GM23338 (cell line): Measurements from ENCODE around the gene ELFN2. TPM values are rescaled to one million over a fixed set of nuclear protein-coding genes. Genes with fewer than 3 reads are reported as not detected.

ENCODE experiments used
- ATAC-seq: fragments of 200-7000 bp; cut with Tn5 transposase; 3 replicates; pipeline ENCODE4 v1.9.1; 2020
- DNase-seq: peaks from one replicate; pipeline ENCODE4 v3.0.0-alpha.2; 2015; ENCODE audit warnings: low spot score
- H2AFZ ChIP-seq: fragments of 200-600 bp; sonication (generic); 2 replicates; pipeline ENCODE4 v1.8.0; 2016; ENCODE audit warnings: antibody characterized with exemption, mild to moderate bottlenecking, moderate library complexity
- H3F3A ChIP-seq: fragments of 200-600 bp; sonication (generic); replicated peaks from 2 replicates; pipeline ENCODE4 v1.8.0; 2017; ENCODE audit warnings: antibody characterized with exemption, mixed run types, low read depth
- H3K27ac ChIP-seq: fragments of 200-600 bp; sonication (generic); 2 replicates; pipeline ENCODE4 v1.6.1; 2016; ENCODE audit warnings: low read depth
- H3K27me3 ChIP-seq: fragments of 200-600 bp; sonication (generic); 2 replicates; pipeline ENCODE4 v1.8.0; 2016; ENCODE audit warnings: mild to moderate bottlenecking, mixed run types, moderate library complexity; ENCODE audit not compliant: insufficient read depth
- H3K36me3 ChIP-seq: fragments of 200-600 bp; sonication (generic); 2 replicates; pipeline ENCODE4 v1.8.0; 2016; ENCODE audit warnings: mild to moderate bottlenecking; ENCODE audit not compliant: insufficient read depth
- H3K4me1 ChIP-seq: fragments of 200-600 bp; sonication (generic); 2 replicates; pipeline ENCODE4 v1.8.0; 2016; ENCODE audit warnings: mild to moderate bottlenecking, moderate library complexity; ENCODE audit not compliant: insufficient read depth
- H3K4me2 ChIP-seq: fragments of 200-600 bp; sonication (generic); 2 replicates; pipeline ENCODE4 v1.7.1; 2017; ENCODE audit warnings: mixed run types
- H3K4me3 ChIP-seq: fragments of 200-600 bp; sonication (generic); 2 replicates; pipeline ENCODE4 v1.6.1; 2016; ENCODE audit warnings: mixed run types
- H3K79me2 ChIP-seq: fragments of 200-600 bp; sonication (generic); replicated peaks from 2 replicates; pipeline ENCODE4 v1.8.0; 2017; ENCODE audit warnings: mild to moderate bottlenecking; ENCODE audit not compliant: insufficient read depth
- H3K9me2 ChIP-seq: fragments of 200-600 bp; sonication (generic); 2 replicates; pipeline ENCODE4 v1.8.0; 2017; ENCODE audit not compliant: insufficient read depth
- H4K20me1 ChIP-seq: fragments of 200-600 bp; sonication (generic); replicated peaks from 2 replicates; pipeline ENCODE4 v1.8.0; 2017; ENCODE audit warnings: mild to moderate bottlenecking; ENCODE audit not compliant: insufficient read depth
- H3K27ac Mint-ChIP-seq: 2 replicates; pipeline ENCODE4 v1.8.0; 2020; ENCODE audit warnings: inconsistent platforms, mild to moderate bottlenecking, moderate library complexity, mixed read lengths
- H3K27me3 Mint-ChIP-seq: 3 replicates; pipeline ENCODE4 v1.8.0; 2022; ENCODE audit warnings: low read depth, mild to moderate bottlenecking, moderate library complexity, mixed read lengths, inconsistent platforms; ENCODE audit not compliant: insufficient read depth, poor library complexity
- H3K36me3 Mint-ChIP-seq: 3 replicates; pipeline ENCODE4 v1.8.0; 2021; ENCODE audit warnings: low read depth, mild to moderate bottlenecking, inconsistent platforms, moderate library complexity, mixed read lengths
- H3K4me1 Mint-ChIP-seq: 3 replicates; pipeline ENCODE4 v1.8.0; 2020; ENCODE audit warnings: mild to moderate bottlenecking, inconsistent platforms, mixed read lengths
- H3K4me3 Mint-ChIP-seq: 3 replicates; pipeline ENCODE4 v1.8.0; 2021; ENCODE audit warnings: moderate library complexity, mild to moderate bottlenecking, inconsistent platforms, mixed read lengths
- H3K9me3 Mint-ChIP-seq: 3 replicates; pipeline ENCODE4 v1.8.0; 2020; ENCODE audit warnings: moderate library complexity, mild to moderate bottlenecking, inconsistent platforms, mixed read lengths
- JUNB ChIP-seq: IDR thresholded peaks from one replicate; pipeline ENCODE4 v1.6.1; 2016; ENCODE audit warnings: antibody characterized with exemption; ENCODE audit not compliant: unreplicated experiment
- NANOG ChIP-seq: IDR thresholded peaks from 2 replicates; pipeline ENCODE4 v1.6.1; 2016; ENCODE audit warnings: antibody characterized with exemption, borderline replicate concordance
- POLR2AphosphoS5 ChIP-seq: IDR thresholded peaks from 2 replicates; pipeline ENCODE4 v1.6.1; 2016; ENCODE audit warnings: antibody characterized with exemption, low read depth
- ZNF114 ChIP-seq: fragments of 250-450 bp; sonication (Bioruptor Pico); IDR thresholded peaks from 2 replicates; pipeline ENCODE4 v1.5.0; 2020; ENCODE audit warnings: mild to moderate bottlenecking, moderate library complexity
- ZNF331 ChIP-seq: fragments of 250-450 bp; sonication (Bioruptor Pico); IDR thresholded peaks from 2 replicates; pipeline ENCODE4 v1.5.0; 2020; ENCODE audit warnings: low read depth, mild to moderate bottlenecking, moderate library complexity
- polyA plus RNA-seq: library from polyadenylated mRNA; unstranded; fragments of >200 nt; fragmentation: Nextera tagmentation; extraction: Ambion mirVana; gene quantifications from 2 replicates; pipeline ENCODE4 v1.2.1, GENCODE V29; 2016
- total RNA-seq: library from RNA; depleted of rRNA; stranded (reverse); fragments of >200 nt; shearing (Covaris generic); gene quantifications from 2 replicates; pipeline ENCODE4 v1.2.3, GENCODE V29; 2014
- TF ChIP-seq, protein P1 (sequence below): fragments of 250-450 bp; sonication (Bioruptor Pico); IDR thresholded peaks from 2 replicates; pipeline ENCODE4 v1.5.0; 2020; ENCODE audit warnings: mild to moderate bottlenecking, moderate library complexity
- TF ChIP-seq, protein P2 (sequence below): IDR thresholded peaks from 2 replicates; pipeline ENCODE4 v1.6.1; 2016; ENCODE audit warnings: antibody characterized with exemption
- TF ChIP-seq, protein P3 (sequence below), 2 experiments: fragments of 200-600 bp in 1 of 2; sonication (generic) in 1 of 2; conservative IDR thresholded peaks; 2 replicates each; pipeline versions ENCODE4 v1.5.1 to v1.6.1; 2016 to 2017; ENCODE audit warnings: antibody characterized with exemption in 2 of 2, low read depth in 2 of 2, mild to moderate bottlenecking in 2 of 2, moderate library complexity in 1 of 2

ELFN2 gene
- total and polyA plus RNA-seq, 2 experiments from 2014 or later, result 0.18 to 0.35 TPM

DNA sequence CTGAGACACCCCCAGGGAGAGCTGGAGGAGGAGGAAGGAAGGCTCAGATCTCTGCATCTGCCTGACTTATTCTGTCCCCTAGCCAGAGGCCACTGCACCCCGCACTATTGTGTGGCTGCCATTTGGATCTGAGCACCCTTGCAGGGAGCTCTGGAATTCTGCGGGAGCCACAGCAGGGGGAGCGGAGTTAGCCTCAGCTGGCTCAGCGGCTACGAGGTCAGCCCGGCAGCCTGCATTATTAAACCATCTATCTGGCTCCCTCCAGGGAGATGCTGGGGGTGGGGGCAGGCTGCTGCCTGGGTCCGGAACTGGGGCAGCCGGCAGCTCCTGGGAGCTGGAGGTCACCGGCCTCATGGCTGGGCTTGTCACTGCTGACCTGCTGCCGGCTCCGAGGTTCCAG, 6.5 kb upstream of the ELFN2 start (continued):
- TF ChIP-seq, protein P1, sequence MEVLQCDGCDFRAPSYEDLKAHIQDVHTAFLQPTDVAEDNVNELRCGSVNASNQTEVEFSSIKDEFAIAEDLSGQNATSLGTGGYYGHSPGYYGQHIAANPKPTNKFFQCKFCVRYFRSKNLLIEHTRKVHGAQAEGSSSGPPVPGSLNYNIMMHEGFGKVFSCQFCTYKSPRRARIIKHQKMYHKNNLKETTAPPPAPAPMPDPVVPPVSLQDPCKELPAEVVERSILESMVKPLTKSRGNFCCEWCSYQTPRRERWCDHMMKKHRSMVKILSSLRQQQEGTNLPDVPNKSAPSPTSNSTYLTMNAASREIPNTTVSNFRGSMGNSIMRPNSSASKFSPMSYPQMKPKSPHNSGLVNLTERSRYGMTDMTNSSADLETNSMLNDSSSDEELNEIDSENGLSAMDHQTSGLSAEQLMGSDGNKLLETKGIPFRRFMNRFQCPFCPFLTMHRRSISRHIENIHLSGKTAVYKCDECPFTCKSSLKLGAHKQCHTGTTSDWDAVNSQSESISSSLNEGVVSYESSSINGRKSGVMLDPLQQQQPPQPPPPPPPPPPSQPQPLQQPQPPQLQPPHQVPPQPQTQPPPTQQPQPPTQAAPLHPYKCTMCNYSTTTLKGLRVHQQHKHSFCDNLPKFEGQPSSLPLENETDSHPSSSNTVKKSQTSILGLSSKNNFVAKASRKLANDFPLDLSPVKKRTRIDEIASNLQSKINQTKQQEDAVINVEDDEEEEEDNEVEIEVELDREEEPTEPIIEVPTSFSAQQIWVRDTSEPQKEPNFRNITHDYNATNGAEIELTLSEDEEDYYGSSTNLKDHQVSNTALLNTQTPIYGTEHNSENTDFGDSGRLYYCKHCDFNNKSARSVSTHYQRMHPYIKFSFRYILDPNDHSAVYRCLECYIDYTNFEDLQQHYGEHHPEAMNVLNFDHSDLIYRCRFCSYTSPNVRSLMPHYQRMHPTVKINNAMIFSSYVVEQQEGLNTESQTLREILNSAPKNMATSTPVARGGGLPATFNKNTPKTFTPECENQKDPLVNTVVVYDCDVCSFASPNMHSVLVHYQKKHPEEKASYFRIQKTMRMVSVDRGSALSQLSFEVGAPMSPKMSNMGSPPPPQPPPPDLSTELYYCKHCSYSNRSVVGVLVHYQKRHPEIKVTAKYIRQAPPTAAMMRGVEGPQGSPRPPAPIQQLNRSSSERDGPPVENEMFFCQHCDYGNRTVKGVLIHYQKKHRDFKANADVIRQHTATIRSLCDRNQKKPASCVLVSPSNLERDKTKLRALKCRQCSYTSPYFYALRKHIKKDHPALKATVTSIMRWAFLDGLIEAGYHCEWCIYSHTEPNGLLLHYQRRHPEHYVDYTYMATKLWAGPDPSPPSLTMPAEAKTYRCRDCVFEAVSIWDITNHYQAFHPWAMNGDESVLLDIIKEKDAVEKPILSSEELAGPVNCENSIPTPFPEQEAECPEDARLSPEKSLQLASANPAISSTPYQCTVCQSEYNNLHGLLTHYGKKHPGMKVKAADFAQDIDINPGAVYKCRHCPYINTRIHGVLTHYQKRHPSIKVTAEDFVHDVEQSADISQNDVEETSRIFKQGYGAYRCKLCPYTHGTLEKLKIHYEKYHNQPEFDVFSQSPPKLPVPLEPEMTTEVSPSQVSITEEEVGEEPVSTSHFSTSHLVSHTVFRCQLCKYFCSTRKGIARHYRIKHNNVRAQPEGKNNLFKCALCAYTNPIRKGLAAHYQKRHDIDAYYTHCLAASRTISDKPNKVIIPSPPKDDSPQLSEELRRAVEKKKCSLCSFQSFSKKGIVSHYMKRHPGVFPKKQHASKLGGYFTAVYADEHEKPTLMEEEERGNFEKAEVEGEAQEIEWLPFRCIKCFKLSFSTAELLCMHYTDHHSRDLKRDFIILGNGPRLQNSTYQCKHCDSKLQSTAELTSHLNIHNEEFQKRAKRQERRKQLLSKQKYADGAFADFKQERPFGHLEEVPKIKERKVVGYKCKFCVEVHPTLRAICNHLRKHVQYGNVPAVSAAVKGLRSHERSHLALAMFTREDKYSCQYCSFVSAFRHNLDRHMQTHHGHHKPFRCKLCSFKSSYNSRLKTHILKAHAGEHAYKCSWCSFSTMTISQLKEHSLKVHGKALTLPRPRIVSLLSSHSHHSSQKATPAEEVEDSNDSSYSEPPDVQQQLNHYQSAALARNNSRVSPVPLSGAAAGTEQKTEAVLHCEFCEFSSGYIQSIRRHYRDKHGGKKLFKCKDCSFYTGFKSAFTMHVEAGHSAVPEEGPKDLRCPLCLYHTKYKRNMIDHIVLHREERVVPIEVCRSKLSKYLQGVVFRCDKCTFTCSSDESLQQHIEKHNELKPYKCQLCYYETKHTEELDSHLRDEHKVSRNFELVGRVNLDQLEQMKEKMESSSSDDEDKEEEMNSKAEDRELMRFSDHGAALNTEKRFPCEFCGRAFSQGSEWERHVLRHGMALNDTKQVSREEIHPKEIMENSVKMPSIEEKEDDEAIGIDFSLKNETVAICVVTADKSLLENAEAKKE (CRISPR knock-in tag), result no peak
- no peak for TF ChIP-seq ZNF114 (CRISPR knock-in tag)

DNA sequence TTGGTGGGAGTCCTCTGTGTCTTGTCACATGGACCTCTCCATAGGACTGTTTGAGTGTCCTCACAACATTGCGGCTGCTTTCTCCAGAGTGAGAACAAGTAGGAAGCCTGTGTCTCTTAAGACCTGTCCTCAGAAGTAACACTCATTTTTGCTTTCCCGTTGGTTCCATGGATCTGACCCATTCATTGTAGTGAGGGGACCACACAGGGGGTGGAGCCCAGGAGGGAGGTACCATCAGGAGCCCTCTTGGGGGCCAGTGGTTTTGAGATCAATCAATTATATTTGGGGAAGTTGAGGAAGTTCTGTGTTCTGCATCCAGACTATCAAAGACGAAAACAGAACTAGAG, 5.4 kb upstream of the ELFN2 start:
- no peak for DNase-seq
- TF ChIP-seq POLR2AphosphoS5 (no peak), NANOG (no peak), ZNF331 (CRISPR knock-in tag) (no peak), ZNF114 (CRISPR knock-in tag) (no peak), JUNB (no peak)
- TF ChIP-seq, protein P2, sequence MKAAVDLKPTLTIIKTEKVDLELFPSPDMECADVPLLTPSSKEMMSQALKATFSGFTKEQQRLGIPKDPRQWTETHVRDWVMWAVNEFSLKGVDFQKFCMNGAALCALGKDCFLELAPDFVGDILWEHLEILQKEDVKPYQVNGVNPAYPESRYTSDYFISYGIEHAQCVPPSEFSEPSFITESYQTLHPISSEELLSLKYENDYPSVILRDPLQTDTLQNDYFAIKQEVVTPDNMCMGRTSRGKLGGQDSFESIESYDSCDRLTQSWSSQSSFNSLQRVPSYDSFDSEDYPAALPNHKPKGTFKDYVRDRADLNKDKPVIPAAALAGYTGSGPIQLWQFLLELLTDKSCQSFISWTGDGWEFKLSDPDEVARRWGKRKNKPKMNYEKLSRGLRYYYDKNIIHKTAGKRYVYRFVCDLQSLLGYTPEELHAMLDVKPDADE, result no peak
- TF ChIP-seq, protein P3, sequence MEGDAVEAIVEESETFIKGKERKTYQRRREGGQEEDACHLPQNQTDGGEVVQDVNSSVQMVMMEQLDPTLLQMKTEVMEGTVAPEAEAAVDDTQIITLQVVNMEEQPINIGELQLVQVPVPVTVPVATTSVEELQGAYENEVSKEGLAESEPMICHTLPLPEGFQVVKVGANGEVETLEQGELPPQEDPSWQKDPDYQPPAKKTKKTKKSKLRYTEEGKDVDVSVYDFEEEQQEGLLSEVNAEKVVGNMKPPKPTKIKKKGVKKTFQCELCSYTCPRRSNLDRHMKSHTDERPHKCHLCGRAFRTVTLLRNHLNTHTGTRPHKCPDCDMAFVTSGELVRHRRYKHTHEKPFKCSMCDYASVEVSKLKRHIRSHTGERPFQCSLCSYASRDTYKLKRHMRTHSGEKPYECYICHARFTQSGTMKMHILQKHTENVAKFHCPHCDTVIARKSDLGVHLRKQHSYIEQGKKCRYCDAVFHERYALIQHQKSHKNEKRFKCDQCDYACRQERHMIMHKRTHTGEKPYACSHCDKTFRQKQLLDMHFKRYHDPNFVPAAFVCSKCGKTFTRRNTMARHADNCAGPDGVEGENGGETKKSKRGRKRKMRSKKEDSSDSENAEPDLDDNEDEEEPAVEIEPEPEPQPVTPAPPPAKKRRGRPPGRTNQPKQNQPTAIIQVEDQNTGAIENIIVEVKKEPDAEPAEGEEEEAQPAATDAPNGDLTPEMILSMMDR (conservative IDR thresholded peaks at IDR 0.05; ENCODE audit: low read depth in 2 of 2), result no peak
- peaks cover 5% of the 10 kb centered on the region; the same call in 1 of the 2 replicates for H3K4me1 ChIP-seq
- no peaks in the 10 kb centered on the region; the same call in 1 of the 2 replicates for H4K20me1 ChIP-seq
- H3K36me3 ChIP-seq, result no peaks in the 10 kb centered on the region
- H3K4me2 ChIP-seq, result no peak overlapping the region
- no peaks in the 10 kb centered on the region for H3K79me2 ChIP-seq
- H3K4me3 ChIP-seq, result no peak overlapping the region
- peaks cover 7% of the 10 kb centered on the region for H3F3A ChIP-seq
- ATAC-seq, result no peak
- H3K36me3 Mint-ChIP-seq, result no peaks in the 10 kb centered on the region
- H3K27me3 ChIP-seq, result peaks cover 13% of the 10 kb centered on the region
- H3K9me3 Mint-ChIP-seq, result no peaks in the 10 kb centered on the region
- peaks cover 3% of the 10 kb centered on the region; the same call in 2 of the 3 replicates for H3K4me1 Mint-ChIP-seq
- H3K27me3 Mint-ChIP-seq, result peaks cover 21% of the 10 kb centered on the region
- H2AFZ ChIP-seq, result no peak overlapping the region
- H3K9me2 ChIP-seq, result no peaks in the 10 kb centered on the region
- H3K27ac ChIP-seq, result no peak overlapping the region
- no peak overlapping the region for H3K4me3 Mint-ChIP-seq
- H3K27ac Mint-ChIP-seq, result no peak overlapping the region
